Neural cell (in vitro differentiated cells): ENCODE results near the gene BSN. TPM values are rescaled to one million over a fixed set of nuclear protein-coding genes. Genes with fewer than 3 reads are reported as not detected.

Source experiments
- H2AFZ ChIP-seq: fragments of 200-600, 300-800 bp; sonication (generic), shearing (Covaris generic); 2 replicates; pipeline ENCODE4 v1.6.0; 2014; ENCODE audit warnings: low read depth, mild to moderate bottlenecking, antibody characterized with exemption, low read length, moderate library complexity
- H3F3A ChIP-seq: fragments of 200-600 bp; shearing (Covaris generic); 2 replicates; pipeline ENCODE4 v1.6.1; 2016; ENCODE audit warnings: mild to moderate bottlenecking, moderate library complexity, mixed read lengths, antibody characterized with exemption, low read length; ENCODE audit not compliant: insufficient read depth, poor library complexity, severe bottlenecking
- H3K27ac ChIP-seq: fragments of 200-600, 300-800 bp; sonication (generic), shearing (Covaris generic); 2 replicates; pipeline ENCODE4 v1.5.1; 2014; ENCODE audit warnings: mild to moderate bottlenecking, low read length, moderate library complexity
- H3K27me3 ChIP-seq: fragments of 300-800, 200-600 bp; sonication (generic), shearing (Covaris generic); 2 replicates; pipeline ENCODE4 v1.6.0; 2014; ENCODE audit warnings: mild to moderate bottlenecking, low read depth, low read length, moderate library complexity; ENCODE audit not compliant: insufficient read depth
- H3K36me3 ChIP-seq: fragments of 300-800, 200-600 bp; sonication (generic), shearing (Covaris generic); 2 replicates; pipeline ENCODE4 v1.5.1; 2014; ENCODE audit warnings: mild to moderate bottlenecking, antibody characterized with exemption, low read length, moderate library complexity; ENCODE audit not compliant: insufficient read depth
- H3K4me2 ChIP-seq: fragments of 300-800, 200-600 bp; sonication (generic), shearing (Covaris generic); 2 replicates; pipeline ENCODE4 v1.6.0; 2014; ENCODE audit warnings: mild to moderate bottlenecking, low read length
- H3K4me3 ChIP-seq: fragments of 300-800, 200-600 bp; sonication (generic), shearing (Covaris generic); 2 replicates; pipeline ENCODE4 v1.5.1; 2014; ENCODE audit warnings: mild to moderate bottlenecking, low read length, moderate library complexity
- H3K79me2 ChIP-seq: fragments of 200-600 bp; shearing (Covaris generic); replicated peaks from 2 replicates; pipeline ENCODE4 v1.6.0; 2014; ENCODE audit warnings: mild to moderate bottlenecking, low read length, moderate library complexity; ENCODE audit not compliant: insufficient read depth
- H3K9ac ChIP-seq: fragments of 300-800, 200-600 bp; sonication (generic), shearing (Covaris generic); 2 replicates; pipeline ENCODE4 v1.6.1; 2016; ENCODE audit warnings: mild to moderate bottlenecking, low read length, mixed read lengths
- H3K9me2 ChIP-seq: fragments of 200-600 bp; shearing (Covaris generic); 2 replicates; pipeline ENCODE4 v1.6.1; 2016; ENCODE audit warnings: mild to moderate bottlenecking, low read length, mixed read lengths; ENCODE audit not compliant: insufficient read depth
- H3K9me3 ChIP-seq: fragments of 200-600, 300-800 bp; sonication (generic), shearing (Covaris generic); 2 replicates; pipeline ENCODE4 v1.6.1; 2016; ENCODE audit warnings: mild to moderate bottlenecking, mixed run types, low read length, moderate library complexity, mixed read lengths
- H4K20me1 ChIP-seq: fragments of 200-600 bp; shearing (Covaris generic); 2 replicates; pipeline ENCODE4 v1.6.1; 2016; ENCODE audit warnings: mild to moderate bottlenecking, mixed run types; ENCODE audit not compliant: insufficient read depth
- CTCF ChIP-seq: fragments of 450-650 bp; IDR thresholded peaks from 2 replicates; pipeline ENCODE4 v1.5.1; 2014; ENCODE audit warnings: antibody characterized with exemption, mild to moderate bottlenecking, moderate library complexity; ENCODE audit not compliant: poor library complexity, severe bottlenecking
- EP300 ChIP-seq: fragments of 450-650 bp; conservative IDR thresholded peaks from 2 replicates; pipeline ENCODE4 v1.6.1; 2014; ENCODE audit warnings: antibody characterized with exemption, mild to moderate bottlenecking, moderate library complexity; ENCODE audit not compliant: poor library complexity, severe bottlenecking
- EZH2 ChIP-seq: fragments of 200-600, 300-800 bp; shearing (Covaris generic), sonication (generic); IDR thresholded peaks from 2 replicates; pipeline ENCODE4 v1.6.1; 2014; ENCODE audit warnings: antibody characterized with exemption, low read length, borderline replicate concordance, mild to moderate bottlenecking; ENCODE audit not compliant: insufficient read depth, poor library complexity, severe bottlenecking
- MXI1 ChIP-seq: fragments of 450-650 bp; conservative IDR thresholded peaks from 2 replicates; pipeline ENCODE4 v1.6.1; 2014; ENCODE audit warnings: antibody characterized with exemption, mild to moderate bottlenecking; ENCODE audit not compliant: poor library complexity, severe bottlenecking
- POLR2AphosphoS5 ChIP-seq: IDR thresholded peaks from 2 replicates; pipeline ENCODE4 v1.6.1; 2012
- RAD21 ChIP-seq: fragments of 450-650 bp; conservative IDR thresholded peaks from 2 replicates; pipeline ENCODE4 v1.6.1; 2014; ENCODE audit warnings: antibody characterized with exemption, mild to moderate bottlenecking, moderate library complexity
- REST ChIP-seq: IDR thresholded peaks from 2 replicates; pipeline ENCODE4 v1.6.1; 2012; ENCODE audit warnings: borderline replicate concordance
- SMC3 ChIP-seq: fragments of 450-650 bp; conservative IDR thresholded peaks from 2 replicates; pipeline ENCODE4 v1.6.1; 2014; ENCODE audit warnings: antibody characterized with exemption, mild to moderate bottlenecking, moderate library complexity; ENCODE audit not compliant: poor library complexity
- TAF1 ChIP-seq: IDR thresholded peaks from 2 replicates; pipeline ENCODE4 v1.6.1; 2012; ENCODE audit warnings: low read depth
- polyA plus RNA-seq: library from polyadenylated mRNA; depleted of rRNA; stranded (reverse); fragments of >200 nt; gene quantifications from 2 replicates; pipeline ENCODE4 v1.2.3, GENCODE V29; 2014

The BSN gene
- polyA plus RNA-seq, 1 donor from 2014 or later, result 2.0 TPM

- H4K20me1 ChIP-seq, result peaks cover 3% of the 10 kb centered on the region
- no peak overlapping the region for H3K27ac ChIP-seq
- no peaks in the 10 kb centered on the region for H3K9me2 ChIP-seq
- no peaks in the 10 kb centered on the region for H3K79me2 ChIP-seq
- no peak overlapping the region for H3K4me2 ChIP-seq
- H3K4me3 ChIP-seq, result no peak overlapping the region
- H3K9me3 ChIP-seq, result no peaks in the 10 kb centered on the region
- no peaks in the 10 kb centered on the region for H3K27me3 ChIP-seq
- no peaks in the 10 kb centered on the region for H3F3A ChIP-seq
- H3K9ac ChIP-seq, result no peak overlapping the region
- H2AFZ ChIP-seq, result no peak overlapping the region
- TF ChIP-seq POLR2AphosphoS5, result no peak
- TF ChIP-seq REST, result no peak
- no peak for TF ChIP-seq MXI1
- no peak for TF ChIP-seq TAF1
- TF ChIP-seq EZH2, result no peak
- TF ChIP-seq RAD21, result no peak
- no peak for TF ChIP-seq CTCF
- TF ChIP-seq SMC3, result no peak
- no peak for TF ChIP-seq EP300
- H3K36me3 ChIP-seq, result no peaks in the 10 kb centered on the region
These were observed 84.2 kb downstream of the BSN start for GRCh38 chr3:49638445-49638844.

- peaks cover 3% of the 10 kb centered on the region for H4K20me1 ChIP-seq
- no peaks in the 10 kb centered on the region for H3K36me3 ChIP-seq
- H3K9me3 ChIP-seq, result no peaks in the 10 kb centered on the region
- no peak overlapping the region for H3K9ac ChIP-seq
- H3K4me2 ChIP-seq, result no peak overlapping the region
- no peaks in the 10 kb centered on the region for H3F3A ChIP-seq
- H3K79me2 ChIP-seq, result no peaks in the 10 kb centered on the region
- H2AFZ ChIP-seq, result no peak overlapping the region
- H3K27ac ChIP-seq, result no peak overlapping the region
- H3K27me3 ChIP-seq, result no peaks in the 10 kb centered on the region
- TF ChIP-seq RAD21 (no peak), TAF1 (no peak), EZH2 (no peak), SMC3 (no peak), MXI1 (no peak), POLR2AphosphoS5 (no peak), EP300 (no peak), REST (no peak), CTCF (no peak)
- no peak overlapping the region for H3K4me3 ChIP-seq
- no peaks in the 10 kb centered on the region for H3K9me2 ChIP-seq
These were observed 85.3 kb downstream of the BSN start for GRCh38 chr3:49639551-49639950.
